Activated CD8-positive, alpha-beta memory T cell treated with anti-CD3 and anti-CD28 coated beads for 1 hour (primary cell): ENCODE measurements around the gene OR2B6.
"Not testable (repeated sequence)": the region's sequence is repeated elsewhere in the genome, so short reads cannot be mapped to it uniquely, and the experiment has no call there.

ENCODE experiments used
- DNase-seq, 2 donors: peaks; one replicate each; pipeline ENCODE4 v3.0.0-alpha.2; 2020; ENCODE audit warnings: low read depth in 1 of 2; ENCODE audit errors: extremely low read depth in 1 of 2

OR2B6 gene

DNA sequence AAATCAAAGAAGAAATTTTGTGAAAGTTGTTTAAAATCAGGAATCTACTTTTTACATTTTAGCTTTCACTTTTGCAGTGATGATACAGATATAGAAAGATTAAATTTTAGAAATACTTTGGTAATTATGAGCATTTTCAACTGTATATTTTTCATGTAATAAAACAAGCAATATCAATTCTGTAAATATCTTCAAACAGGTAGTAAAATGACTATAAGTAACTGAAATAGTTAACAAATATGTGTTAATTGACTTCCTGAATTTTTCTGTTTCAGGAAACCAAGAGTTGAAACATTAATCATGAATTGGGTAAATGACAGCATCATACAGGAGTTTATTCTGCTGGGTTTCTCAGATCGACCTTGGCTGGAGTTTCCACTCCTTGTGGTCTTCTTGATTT, at the start of gene OR2B6:
Gene OR2B6, plus strand, starts transcription at position 301 of the 400 bp plus-strand sequence. Its CDS starts 0 bp downstream, at position 301.
- no peak for DNase-seq

DNA sequence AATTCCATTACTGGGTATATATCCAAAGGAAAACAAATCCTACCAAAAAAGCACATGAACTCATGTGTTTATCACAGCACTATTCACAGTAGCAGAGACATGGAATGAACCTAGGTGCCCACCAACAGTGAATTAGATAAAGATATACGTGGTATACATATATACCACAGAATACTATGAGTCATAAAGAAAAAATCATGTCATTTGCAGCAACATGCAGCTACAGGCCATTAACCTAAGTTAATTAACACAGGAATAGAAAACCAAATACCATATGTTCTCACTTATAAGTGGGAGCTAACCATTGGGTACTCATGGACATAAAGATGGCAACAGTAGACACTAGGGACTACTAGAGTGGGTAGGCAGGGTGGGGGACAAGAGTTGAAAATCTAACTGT, 49.0 kb upstream of the OR2B6 start:
- DNase-seq, result no peak

DNA sequence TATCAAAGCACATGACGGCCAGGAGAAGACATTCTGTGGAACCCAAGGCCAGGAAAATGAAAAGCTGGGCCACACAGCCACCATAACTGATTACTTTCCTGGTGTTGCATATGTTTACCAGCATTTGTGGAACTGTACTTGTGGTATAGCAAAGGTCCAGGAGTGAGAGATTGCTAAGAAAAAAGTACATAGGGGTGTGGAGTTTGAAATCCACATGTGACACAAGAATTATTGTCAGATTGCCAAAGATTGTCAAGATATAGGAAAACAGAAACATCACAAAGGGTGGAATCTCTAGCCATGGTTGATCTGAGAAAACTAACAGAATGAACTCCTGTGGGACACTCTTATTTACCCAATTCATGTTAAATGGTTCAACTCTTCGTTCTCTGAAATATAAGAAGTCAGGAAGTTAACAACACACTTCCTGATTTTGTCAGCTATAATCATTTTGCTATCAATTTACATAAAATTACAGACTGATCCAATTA, 45.0 kb upstream of the OR2B6 start, which contains the start of gene OR2B2:
Gene OR2B2, minus strand, starts transcription at position 441 of the 491 bp plus-strand sequence. Its CDS starts 77 bp downstream, at position 364.
- DNase-seq, result no peak

DNA sequence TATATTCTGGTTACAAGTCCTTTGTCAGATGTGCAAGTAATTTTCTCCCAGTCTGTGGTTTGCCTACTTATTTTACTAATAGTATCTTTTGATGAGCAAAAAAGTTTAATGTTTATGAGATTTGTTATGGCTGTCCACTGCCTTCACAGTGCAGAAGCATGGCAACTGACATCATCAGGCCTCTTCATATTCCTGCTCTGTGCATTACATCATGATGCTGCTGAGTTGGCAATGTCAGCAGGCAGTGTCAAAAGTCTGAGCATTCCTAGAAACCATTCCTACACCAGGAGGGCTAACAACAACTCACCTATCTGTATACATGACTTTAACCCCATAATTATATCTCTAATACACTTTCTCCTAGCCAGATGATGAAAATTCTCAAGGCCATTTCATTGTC, 34.1 kb upstream of the OR2B6 start:
- no peak for DNase-seq

DNA sequence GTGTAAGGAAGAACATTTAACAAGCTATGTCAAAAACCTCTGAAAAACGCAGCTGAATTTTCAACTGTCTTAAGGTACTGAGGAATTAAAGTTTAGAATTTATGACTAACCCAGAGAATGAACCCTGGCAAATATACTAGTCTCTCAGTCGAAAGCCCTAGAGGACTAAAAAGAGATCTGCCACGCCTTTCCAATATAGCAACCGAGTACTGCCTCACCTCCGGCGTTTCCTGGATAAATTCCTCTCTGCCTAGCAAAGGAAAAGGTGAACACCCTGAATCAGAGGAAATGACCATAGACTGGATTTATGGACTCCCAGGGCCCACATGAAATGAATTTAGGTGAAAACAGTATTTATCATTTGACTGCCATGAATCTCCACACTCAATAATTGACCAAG, 32.9 kb upstream of the OR2B6 start:
- no peak for DNase-seq

DNA sequence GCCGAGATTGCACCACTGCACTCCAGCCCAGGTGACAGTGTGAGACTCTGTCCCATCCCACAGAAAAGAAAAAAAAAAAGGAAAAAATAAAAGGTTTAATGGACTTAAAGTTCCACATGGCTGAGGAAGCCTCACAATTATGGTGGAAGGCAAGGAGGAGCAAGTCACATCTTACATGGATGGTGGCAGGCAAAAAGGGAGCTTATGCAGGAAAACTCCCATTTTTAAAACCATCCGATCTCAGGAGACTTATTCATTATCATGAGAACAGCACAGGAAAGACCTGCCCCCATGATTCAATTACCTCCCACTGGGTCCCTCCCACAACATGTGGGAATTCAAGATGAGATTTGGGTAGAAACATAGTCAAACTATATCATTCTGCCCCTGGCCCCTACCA, 29.0 kb upstream of the OR2B6 start:
- not testable (repeated sequence) for DNase-seq

DNA sequence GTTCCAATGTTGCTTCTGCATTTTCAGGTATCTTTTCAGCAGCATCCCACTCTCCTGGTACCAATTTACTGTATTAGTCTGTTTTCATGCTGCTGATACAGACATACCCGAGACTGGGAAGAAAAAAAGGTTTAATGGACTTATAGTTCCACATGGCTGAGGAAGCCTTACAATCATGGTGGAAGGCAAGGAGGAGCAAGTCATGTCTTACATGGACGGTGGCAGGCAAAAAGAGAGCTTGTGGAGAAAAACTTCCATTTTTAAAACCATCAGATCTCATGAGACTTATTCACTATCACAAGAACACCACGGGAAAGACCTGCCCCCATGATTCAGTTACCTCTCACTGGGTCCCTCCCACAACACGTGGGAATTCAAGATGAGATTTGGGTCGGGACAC, 27.1 kb upstream of the OR2B6 start:
- DNase-seq, result not testable (repeated sequence)

DNA sequence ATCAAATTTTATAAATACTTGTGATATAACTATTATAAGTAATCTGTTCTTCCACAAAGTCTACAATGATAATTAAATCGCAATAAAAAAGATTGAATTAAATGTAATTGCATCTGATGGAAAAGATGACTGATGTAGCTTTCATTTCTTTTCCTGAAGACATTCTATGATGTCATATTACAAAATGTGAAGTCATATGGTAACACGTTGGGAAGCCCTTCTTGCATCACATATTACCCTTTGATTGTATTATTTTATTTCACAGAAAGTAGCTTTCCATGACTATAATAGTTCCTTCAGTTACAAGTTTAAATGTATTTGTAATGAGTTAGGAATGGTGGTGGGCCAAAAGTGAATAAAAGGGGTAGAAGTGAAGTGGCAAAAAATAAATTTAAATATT, 25.8 kb upstream of the OR2B6 start:
- DNase-seq, result no peak

DNA sequence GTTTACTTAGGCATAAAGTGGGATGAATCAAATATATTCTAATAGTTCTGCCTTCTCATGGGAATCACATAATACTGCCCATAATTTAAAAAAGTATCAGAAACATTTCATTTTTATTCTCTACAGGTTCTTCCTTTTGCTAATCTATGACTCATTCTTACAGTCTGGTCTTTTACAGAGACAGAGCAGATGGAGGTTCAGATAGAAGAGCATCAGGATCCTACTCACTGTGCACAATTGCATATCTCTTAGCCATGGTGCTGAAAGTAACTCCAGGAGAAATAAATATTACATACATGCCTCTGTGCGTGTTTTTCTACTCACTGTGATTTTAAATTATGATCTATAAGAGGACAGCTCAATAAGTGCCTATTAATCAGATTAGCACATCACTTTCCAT, 16.3 kb upstream of the OR2B6 start:
- no peak for DNase-seq

DNA sequence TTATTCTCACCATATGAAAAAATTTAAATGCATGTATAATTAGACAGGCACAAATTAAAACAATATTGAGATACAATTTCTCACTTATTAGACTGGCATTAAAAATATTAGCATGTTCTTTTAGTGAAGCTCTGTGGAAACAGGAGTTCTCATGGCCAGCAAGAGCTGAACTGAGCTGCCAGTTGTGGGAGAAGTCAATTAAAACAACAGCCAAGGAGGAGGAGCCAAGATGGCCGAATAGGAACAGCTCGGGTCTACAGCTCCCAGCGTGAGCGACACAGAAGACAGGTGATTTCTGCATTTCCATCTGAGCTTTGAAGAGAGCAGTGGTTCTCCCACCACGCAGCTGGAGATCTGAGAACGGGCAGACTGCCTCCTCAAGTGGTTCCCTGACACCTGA, 14.0 kb upstream of the OR2B6 start:
- DNase-seq, result not testable (repeated sequence)

DNA sequence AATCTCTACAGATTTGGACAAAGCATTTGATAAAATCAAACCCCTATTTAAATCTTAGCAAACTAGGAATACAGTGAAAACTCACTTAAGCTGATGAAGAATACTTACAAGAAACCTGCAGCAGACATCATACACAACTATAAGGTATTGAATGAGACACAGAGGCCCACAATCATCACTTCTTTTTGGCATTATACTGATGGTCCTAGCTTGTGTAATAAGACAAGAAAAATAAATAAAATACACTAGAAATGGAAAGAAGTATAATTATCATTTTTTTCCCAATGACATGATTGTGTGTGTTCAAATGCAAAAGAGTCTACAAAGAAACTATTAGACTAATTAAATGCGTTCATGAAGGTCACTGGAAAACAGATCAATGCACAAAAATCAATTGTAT, 8.8 kb upstream of the OR2B6 start:
- no peak for DNase-seq

DNA sequence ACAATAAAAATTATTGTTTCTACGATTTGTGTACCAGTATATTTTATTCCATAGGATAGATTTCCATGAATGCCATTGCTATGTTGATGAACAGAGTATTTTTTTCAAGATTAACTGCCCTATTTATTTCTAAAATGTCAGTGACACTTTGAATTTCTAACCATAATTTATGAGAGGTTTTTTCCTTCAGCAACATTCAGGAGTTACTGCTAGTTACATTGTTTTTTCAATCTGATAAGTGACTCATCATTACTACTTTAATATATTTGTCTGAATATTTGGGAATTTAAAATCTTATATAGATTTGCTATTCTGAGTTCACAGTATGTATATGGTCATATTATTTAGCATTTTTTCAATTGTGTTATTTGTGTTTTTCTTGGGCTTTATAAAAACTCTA, 6.0 kb upstream of the OR2B6 start:
- DNase-seq, result no peak

DNA sequence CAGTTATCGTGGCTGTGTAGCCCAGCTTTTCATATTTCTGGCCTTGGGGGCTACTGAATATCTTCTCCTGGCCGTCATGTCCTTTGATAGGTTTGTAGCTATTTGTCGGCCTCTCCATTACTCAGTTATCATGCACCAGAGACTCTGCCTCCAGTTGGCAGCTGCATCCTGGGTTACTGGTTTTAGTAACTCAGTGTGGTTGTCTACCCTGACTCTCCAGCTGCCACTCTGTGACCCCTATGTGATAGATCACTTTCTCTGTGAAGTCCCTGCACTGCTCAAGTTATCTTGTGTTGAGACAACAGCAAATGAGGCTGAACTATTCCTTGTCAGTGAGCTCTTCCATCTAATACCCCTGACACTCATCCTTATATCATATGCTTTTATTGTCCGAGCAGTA, 475 bp downstream of the OR2B6 start:
- no peak for DNase-seq

DNA sequence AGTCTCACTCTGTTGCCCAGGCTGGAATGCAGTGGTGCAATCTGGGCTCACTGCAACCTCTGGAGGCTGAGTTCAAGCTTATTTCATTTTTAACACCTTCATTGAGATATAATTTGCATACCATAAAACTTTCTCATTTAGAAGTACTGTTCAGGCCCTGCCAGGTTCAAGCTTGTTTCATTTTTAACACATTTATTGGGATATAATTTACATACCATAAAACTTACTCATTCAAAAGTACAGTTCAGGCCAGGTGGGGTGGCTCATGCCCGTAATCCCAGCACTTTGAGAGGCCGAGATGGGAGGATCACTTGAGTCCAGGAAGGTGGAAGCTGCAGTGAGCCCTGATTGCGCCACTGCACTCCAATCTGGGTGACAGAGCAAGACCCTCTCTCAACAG, 5.5 kb downstream of the OR2B6 start:
- DNase-seq, result no peak

DNA sequence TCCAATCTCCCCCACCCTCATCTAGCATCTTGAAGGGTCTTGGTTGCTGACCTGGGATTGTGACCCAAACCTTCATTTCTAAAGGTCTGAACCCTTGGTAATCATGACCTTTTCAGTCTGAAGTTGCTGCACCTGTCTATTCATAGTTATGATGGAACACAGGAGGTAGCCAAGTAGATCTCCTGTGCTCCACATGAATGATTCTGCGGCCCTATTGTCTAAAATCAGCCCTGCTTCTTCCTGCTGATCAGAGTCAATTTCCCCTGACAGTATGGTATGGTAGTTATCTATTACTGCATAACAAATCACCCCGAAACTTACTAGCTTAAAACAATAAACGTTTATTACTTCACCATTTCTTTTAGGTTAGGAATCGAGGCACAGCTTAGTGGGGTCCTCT, 9.0 kb downstream of the OR2B6 start:
- DNase-seq, result no peak

DNA sequence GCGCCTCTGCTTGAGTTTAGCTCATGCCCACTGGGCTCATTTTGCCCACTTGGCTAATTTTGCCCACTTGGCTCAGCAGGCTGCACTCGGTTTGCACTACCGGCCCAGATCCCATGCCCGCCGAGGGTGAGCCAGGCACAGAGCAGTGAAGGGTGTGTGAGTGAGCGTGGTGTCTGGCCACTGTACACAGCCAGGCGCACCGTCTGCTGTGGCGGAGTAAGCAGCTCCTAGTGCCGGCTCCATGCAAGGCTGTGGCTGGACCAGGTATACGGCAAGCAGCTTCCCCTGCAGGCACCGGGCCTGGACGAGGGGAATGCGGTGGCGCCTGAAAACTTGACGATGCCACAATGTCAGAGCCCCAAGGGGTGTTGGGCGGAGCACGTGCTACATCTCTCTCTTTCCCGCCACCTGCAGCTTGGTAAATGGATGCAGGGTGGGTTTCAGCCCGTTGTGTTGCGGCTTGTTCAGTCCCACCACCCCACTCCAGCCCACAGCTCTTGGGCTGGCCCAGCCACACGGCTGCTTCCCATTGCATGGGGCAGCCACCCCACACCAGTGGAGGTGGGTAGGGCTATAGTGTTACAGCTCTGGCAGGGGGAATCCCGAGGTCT, 9.9 kb downstream of the OR2B6 start:
- DNase-seq, result no peak

DNA sequence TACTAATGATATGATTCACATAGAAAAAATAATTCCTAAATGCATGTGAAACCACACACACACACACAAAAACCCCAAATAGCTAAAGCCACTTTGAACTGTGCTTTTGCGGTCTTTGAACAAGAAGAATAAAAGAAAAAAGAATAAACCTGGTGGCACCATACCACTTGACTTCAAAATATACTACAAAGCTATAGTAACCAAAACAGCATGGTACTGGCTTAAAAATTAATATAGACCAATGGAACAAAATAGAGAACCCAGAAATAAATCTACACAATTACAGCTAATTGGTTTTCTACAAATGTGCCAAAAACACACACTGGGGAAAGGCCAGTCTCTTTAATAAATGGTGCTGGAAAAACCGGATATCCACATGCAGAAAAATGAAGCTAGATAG, 13.4 kb downstream of the OR2B6 start:
- no peak for DNase-seq

DNA sequence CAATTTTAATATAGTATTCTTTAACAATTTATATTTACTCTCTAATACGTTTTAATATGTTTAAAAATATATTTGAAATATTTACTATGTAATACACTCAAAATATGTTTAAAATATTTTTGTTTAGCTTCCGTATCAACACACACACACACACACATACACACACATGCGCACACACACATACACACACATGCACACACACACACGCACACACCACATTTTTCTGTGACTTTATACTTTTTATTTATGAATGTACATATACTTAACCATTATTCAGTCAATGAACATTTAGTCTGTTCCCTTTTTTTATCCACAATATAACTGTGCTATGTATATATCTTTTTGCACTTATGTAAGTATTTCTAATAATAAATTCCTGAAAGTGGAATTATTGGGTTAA, 15.7 kb downstream of the OR2B6 start:
- no peak for DNase-seq

DNA sequence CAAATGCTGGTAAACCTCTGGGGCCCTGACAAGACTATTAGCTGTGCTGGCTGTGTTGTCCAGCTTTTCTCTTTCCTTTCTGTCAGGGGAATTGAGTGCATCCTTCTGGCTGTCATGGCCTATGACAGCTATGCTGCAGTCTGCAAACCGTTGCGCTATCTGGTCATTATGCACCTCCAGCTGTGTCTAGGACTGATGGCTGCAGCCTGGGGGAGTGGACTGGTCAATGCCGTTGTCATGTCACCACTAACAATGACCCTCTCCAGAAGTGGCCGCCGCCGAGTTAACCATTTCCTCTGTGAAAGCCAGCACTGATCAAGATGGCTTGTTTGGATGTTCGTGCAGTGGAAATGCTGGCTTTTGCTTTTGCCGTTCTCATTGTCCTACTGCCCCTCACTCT, 20.3 kb downstream of the OR2B6 start:
- DNase-seq, result no peak

DNA sequence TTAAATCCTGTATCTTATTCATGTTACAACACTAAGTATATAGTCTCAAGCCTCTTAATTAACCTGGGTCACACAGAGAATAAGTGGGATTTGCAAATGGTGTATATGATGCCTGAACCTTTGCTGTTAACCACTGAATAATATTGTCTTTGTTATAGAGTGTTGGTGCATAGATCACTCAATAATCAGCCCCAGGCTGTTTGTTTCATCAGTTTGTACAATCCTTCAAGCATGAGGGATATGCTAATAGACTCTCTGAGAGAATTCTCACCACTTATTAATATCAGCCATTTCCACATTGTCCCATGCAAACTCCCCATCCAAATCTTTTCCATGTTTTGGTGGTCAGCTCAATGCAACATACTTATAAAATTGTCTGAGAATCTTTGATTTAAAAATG, 21.7 kb downstream of the OR2B6 start:
- no peak for DNase-seq

DNA sequence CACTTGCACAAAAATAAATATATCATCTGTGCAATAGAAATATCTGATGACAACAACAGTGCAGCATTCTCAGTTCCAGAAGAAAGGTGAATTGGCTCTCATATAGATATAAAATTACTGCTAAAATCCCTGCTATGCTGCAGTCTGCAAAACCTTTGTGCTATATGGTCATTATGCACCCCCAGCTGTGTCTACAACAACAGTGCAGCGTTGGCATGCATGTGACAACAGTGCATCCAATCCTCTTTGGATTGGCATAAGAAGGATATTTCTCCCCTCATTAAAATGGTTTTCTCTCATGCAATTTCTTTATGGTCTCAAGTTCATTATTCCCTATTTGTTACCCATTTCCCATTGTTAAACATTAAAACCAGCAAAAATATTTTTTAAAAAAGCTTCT, 23.1 kb downstream of the OR2B6 start:
- DNase-seq, result no peak

DNA sequence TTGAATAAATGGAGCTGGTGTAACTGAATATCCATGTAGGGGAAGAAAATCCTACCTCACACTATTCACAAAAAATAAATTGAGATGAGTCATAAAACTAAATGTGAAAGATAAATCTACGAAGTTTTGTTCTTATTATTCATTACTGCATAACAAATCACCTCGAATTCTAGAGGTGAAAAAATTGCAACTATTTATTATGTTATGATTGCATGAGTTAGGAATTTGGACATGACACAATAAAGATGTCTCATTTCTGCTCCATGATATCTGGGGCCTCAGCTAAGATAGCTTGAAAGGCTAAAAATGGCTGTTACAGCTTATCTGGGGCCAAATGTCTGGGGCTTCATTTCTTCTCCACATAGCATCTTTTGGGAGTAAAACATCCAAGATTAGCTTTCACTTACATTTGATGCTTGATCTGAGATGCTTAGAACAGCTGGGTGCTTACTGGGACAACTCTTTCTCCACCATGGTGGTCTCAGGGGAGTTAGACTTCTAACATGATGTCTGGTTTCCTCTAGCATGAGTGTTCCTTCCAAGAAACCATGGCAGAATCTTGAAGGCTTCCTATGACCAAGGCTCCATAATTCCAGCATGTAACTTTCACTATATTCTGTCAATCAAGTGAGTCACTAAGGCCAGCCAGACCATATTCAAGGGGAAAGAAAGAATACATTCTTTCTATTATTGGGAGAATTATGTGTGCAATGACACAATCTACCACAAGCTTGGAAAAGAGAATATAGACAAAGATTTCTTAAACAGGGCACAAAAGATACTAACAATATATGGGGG, 30.1 kb downstream of the OR2B6 start:
- DNase-seq, result no peak
